ENCODE measurements around the gene FLRT2.

Gene FLRT2

GRCh38 chr14:85516239-85517113, 13.5 kb upstream of the FLRT2 start:
- Histone ChIP-seq H3K36me3 (ENCODE audit: control insufficient read depth in 2 of 2, insufficient read depth in 2 of 2, low read length in 2 of 2) (no peaks in the 10 kb centered on the region), H3K27ac (ENCODE audit: low read length) (no peak overlapping the region), H3K27me3 (ENCODE audit: control insufficient read depth in 1 of 2, insufficient read depth in 2 of 2, low read length in 2 of 2) (no peaks in the 10 kb centered on the region), H3K9ac (ENCODE audit: low read length in 2 of 2) (no peak overlapping the region), H3K9me3 (ENCODE audit: control insufficient read depth in 2 of 2, low read length in 2 of 2) (no peaks in the 10 kb centered on the region), H3K4me1 (ENCODE audit: control insufficient read depth, insufficient read depth, low read length) (no peaks in the 10 kb centered on the region), H3K4me3 (ENCODE audit: low read length in 2 of 2) (no peak overlapping the region)

- Histone ChIP-seq H3K4me3 (ENCODE audit: low read length in 2 of 2) (no peak overlapping the region), H3K9me3 (ENCODE audit: control insufficient read depth in 2 of 2, low read length in 2 of 2) (no peaks in the 10 kb centered on the region), H3K4me1 (ENCODE audit: control insufficient read depth, insufficient read depth, low read length) (no peaks in the 10 kb centered on the region), H3K27ac (ENCODE audit: low read length) (no peak overlapping the region), H3K9ac (ENCODE audit: low read length in 2 of 2) (no peak overlapping the region), H3K27me3 (ENCODE audit: control insufficient read depth in 1 of 2, insufficient read depth in 2 of 2, low read length in 2 of 2) (no peaks in the 10 kb centered on the region), H3K36me3 (ENCODE audit: control insufficient read depth in 2 of 2, insufficient read depth in 2 of 2, low read length in 2 of 2) (no peaks in the 10 kb centered on the region)
These were observed 12.7 kb upstream of the FLRT2 start for GRCh38 chr14:85517114-85517688.

GRCh38 chr14:85519661-85520305, 10.2 kb upstream of the FLRT2 start:
- Histone ChIP-seq H3K27ac (ENCODE audit: low read length) (no peak overlapping the region), H3K36me3 (ENCODE audit: control insufficient read depth in 2 of 2, insufficient read depth in 2 of 2, low read length in 2 of 2) (no peaks in the 10 kb centered on the region), H3K4me3 (ENCODE audit: low read length in 2 of 2) (no peak overlapping the region), H3K4me1 (ENCODE audit: control insufficient read depth, insufficient read depth, low read length) (no peaks in the 10 kb centered on the region), H3K9me3 (ENCODE audit: control insufficient read depth in 2 of 2, low read length in 2 of 2) (no peaks in the 10 kb centered on the region), H3K9ac (ENCODE audit: low read length in 2 of 2) (no peak overlapping the region), H3K27me3 (ENCODE audit: control insufficient read depth in 1 of 2, insufficient read depth in 2 of 2, low read length in 2 of 2) (no peaks in the 10 kb centered on the region)

DNA sequence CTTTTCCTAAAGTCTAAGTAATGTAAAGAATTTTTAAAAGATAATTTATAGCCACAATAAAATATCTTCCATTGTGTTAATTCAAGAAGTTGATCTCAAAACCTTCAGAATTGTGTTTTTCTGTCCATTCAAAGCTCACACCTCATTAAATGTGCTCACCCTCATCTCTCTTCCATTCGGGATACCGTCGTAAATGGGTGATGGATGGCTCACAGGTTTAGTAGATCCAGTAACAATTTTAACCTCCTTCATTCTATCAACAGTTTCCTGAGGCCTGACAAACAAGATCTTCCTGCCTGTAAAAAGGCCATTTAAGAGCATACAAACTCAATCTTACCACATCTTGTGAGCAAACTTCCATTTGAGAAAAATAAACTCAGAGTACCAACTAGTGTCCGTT, 9.4 kb upstream of the FLRT2 start:
- H3K4me1 ChIP-seq (ENCODE audit: control insufficient read depth, insufficient read depth, low read length), result no peaks in the 10 kb centered on the region
- no peak overlapping the region for H3K4me3 ChIP-seq (ENCODE audit: low read length in 2 of 2)
- no peak overlapping the region for H3K27ac ChIP-seq (ENCODE audit: low read length)
- no peaks in the 10 kb centered on the region for H3K9me3 ChIP-seq (ENCODE audit: control insufficient read depth in 2 of 2, low read length in 2 of 2)
- no peaks in the 10 kb centered on the region for H3K36me3 ChIP-seq (ENCODE audit: control insufficient read depth in 2 of 2, insufficient read depth in 2 of 2, low read length in 2 of 2)
- no peak overlapping the region for H3K9ac ChIP-seq (ENCODE audit: low read length in 2 of 2)
- no peaks in the 10 kb centered on the region for H3K27me3 ChIP-seq (ENCODE audit: control insufficient read depth in 1 of 2, insufficient read depth in 2 of 2, low read length in 2 of 2)

- no peak overlapping the region for H3K4me3 ChIP-seq (ENCODE audit: low read length in 2 of 2)
- H3K27me3 ChIP-seq (ENCODE audit: control insufficient read depth in 1 of 2, insufficient read depth in 2 of 2, low read length in 2 of 2), result no peaks in the 10 kb centered on the region
- H3K9ac ChIP-seq (ENCODE audit: low read length in 2 of 2), result no peak overlapping the region
- no peak overlapping the region for H3K27ac ChIP-seq (ENCODE audit: low read length)
- no peaks in the 10 kb centered on the region for H3K9me3 ChIP-seq (ENCODE audit: control insufficient read depth in 2 of 2, low read length in 2 of 2)
- H3K4me1 ChIP-seq (ENCODE audit: control insufficient read depth, insufficient read depth, low read length), result peaks cover under 1% of the 10 kb centered on the region
- H3K36me3 ChIP-seq (ENCODE audit: control insufficient read depth in 2 of 2, insufficient read depth in 2 of 2, low read length in 2 of 2), result no peaks in the 10 kb centered on the region
These were observed 6.3 kb upstream of the FLRT2 start for GRCh38 chr14:85523624-85524023.

DNA sequence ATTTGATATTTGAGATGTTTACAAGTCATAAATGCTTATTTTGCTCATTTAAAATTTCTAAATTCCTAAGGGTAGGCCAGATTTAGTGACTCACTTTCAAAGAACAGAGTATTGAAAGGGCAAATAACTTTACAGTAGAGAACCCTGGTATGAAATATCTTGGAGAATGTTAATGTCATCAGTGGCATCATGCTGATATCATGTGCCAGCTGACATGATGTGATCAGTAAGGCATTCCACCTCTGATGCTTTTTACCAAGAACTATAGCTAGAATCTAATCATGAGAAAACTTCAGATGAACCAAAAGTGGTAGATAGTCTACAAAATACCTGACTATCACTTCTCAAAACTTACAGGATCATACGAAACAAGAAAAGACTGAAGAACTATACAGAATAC, 2.9 kb upstream of the FLRT2 start:
- H3K9me3 ChIP-seq (ENCODE audit: control insufficient read depth in 2 of 2, low read length in 2 of 2), result no peaks in the 10 kb centered on the region
- peaks cover 32% of the 10 kb centered on the region for H3K4me1 ChIP-seq (ENCODE audit: control insufficient read depth, insufficient read depth, low read length)
- H3K27ac ChIP-seq (ENCODE audit: low read length), result no peak overlapping the region
- no peak overlapping the region for H3K4me3 ChIP-seq (ENCODE audit: low read length in 2 of 2)
- H3K27me3 ChIP-seq (ENCODE audit: control insufficient read depth in 1 of 2, insufficient read depth in 2 of 2, low read length in 2 of 2), result peaks cover 25 to 27% of the 10 kb centered on the region in 2 donors
- H3K36me3 ChIP-seq (ENCODE audit: control insufficient read depth in 2 of 2, insufficient read depth in 2 of 2, low read length in 2 of 2), result no peaks in the 10 kb centered on the region
- H3K9ac ChIP-seq (ENCODE audit: low read length in 2 of 2), result no peak overlapping the region

- no peak overlapping the region for H3K4me3 ChIP-seq (ENCODE audit: low read length in 2 of 2)
- no peaks in the 10 kb centered on the region for H3K9me3 ChIP-seq (ENCODE audit: control insufficient read depth in 2 of 2, low read length in 2 of 2)
- no peak overlapping the region for H3K9ac ChIP-seq (ENCODE audit: low read length in 2 of 2)
- no peak overlapping the region for H3K27ac ChIP-seq (ENCODE audit: low read length)
- peaks cover 32% of the 10 kb centered on the region for H3K4me1 ChIP-seq (ENCODE audit: control insufficient read depth, insufficient read depth, low read length)
- H3K27me3 ChIP-seq (ENCODE audit: control insufficient read depth in 1 of 2, insufficient read depth in 2 of 2, low read length in 2 of 2), result peaks cover 28 to 32% of the 10 kb centered on the region in 2 donors
- no peaks in the 10 kb centered on the region for H3K36me3 ChIP-seq (ENCODE audit: control insufficient read depth in 2 of 2, insufficient read depth in 2 of 2, low read length in 2 of 2)
These were observed 2.4 kb upstream of the FLRT2 start for GRCh38 chr14:85527445-85528035.

GRCh38 chr14:85528080-85528896, 1.7 kb upstream of the FLRT2 start:
- Histone ChIP-seq H3K4me3 (ENCODE audit: low read length in 2 of 2) (peak overlapping the region; percentile 72 to 83), H3K4me1 (ENCODE audit: control insufficient read depth, insufficient read depth, low read length) (peaks cover 32% of the 10 kb centered on the region), H3K27ac (ENCODE audit: low read length) (peak overlapping the region; percentile 55), H3K9ac (ENCODE audit: low read length in 2 of 2) (peak overlapping the region in 1 of 2 donors; percentile 47), H3K27me3 (ENCODE audit: control insufficient read depth in 1 of 2, insufficient read depth in 2 of 2, low read length in 2 of 2) (peaks cover 30 to 39% of the 10 kb centered on the region in 2 donors), H3K36me3 (ENCODE audit: control insufficient read depth in 2 of 2, insufficient read depth in 2 of 2, low read length in 2 of 2) (no peaks in the 10 kb centered on the region), H3K9me3 (ENCODE audit: control insufficient read depth in 2 of 2, low read length in 2 of 2) (no peaks in the 10 kb centered on the region)

- Histone ChIP-seq H3K27me3 (ENCODE audit: control insufficient read depth in 1 of 2, insufficient read depth in 2 of 2, low read length in 2 of 2) (peaks cover 32 to 46% of the 10 kb centered on the region in 2 donors), H3K27ac (ENCODE audit: low read length) (peak overlapping the region; percentile 55), H3K4me3 (ENCODE audit: low read length in 2 of 2) (peak overlapping the region; percentile 72 to 83), H3K4me1 (ENCODE audit: control insufficient read depth, insufficient read depth, low read length) (peaks cover 34% of the 10 kb centered on the region), H3K9ac (ENCODE audit: low read length in 2 of 2) (peak overlapping the region; percentile 25 to 66), H3K36me3 (ENCODE audit: control insufficient read depth in 2 of 2, insufficient read depth in 2 of 2, low read length in 2 of 2) (no peaks in the 10 kb centered on the region), H3K9me3 (ENCODE audit: control insufficient read depth in 2 of 2, low read length in 2 of 2) (no peaks in the 10 kb centered on the region)
These were observed 880 bp upstream of the FLRT2 start for GRCh38 chr14:85528897-85529631.

All from stomach smooth muscle (tissue), 2 donors.